CD4-positive, alpha-beta T cell (primary cell): ENCODE results near the gene SPCS3. TPM values are rescaled to one million over a fixed set of nuclear protein-coding genes. Genes with fewer than 3 reads are reported as not detected.

Experiments used
- ATAC-seq: fragments of 200-7000 bp; cut with Tn5 transposase; one replicate; pipeline ENCODE4 v1.10.0; 2022; ENCODE audit warnings: mild to moderate bottlenecking; ENCODE audit not compliant: poor library complexity
- CTCF ChIA-PET: fragments of 350-600 bp; sonication (Branson Sonifier 250); formaldehyde crosslinking; loops from one replicate; lab custom pipeline; 2021; ENCODE audit warnings: antibody characterized with exemption, inconsistent platforms; lab: Charles Lee
- POLR2A ChIA-PET: fragments of 350-600 bp; sonication (Branson Sonifier 250); formaldehyde crosslinking; loops from one replicate; lab custom pipeline; 2021; ENCODE audit warnings: antibody characterized with exemption, inconsistent platforms; lab: Charles Lee
- DNase-seq, 14 experiments: peaks; one replicate each; pipeline ENCODE4 v3.0.0-alpha.2; 2013 to 2020; ENCODE audit warnings: mixed read lengths in 2 of 14
- H3K27ac ChIP-seq, 2 donors: one replicate each; pipeline versions ENCODE4 v1.5.1 to v1.7.0; 2013; ENCODE audit warnings: low read length in 2 of 2, low read depth in 1 of 2, mild to moderate bottlenecking in 1 of 2
- H3K27me3 ChIP-seq, 2 experiments: 1 replicate in 1 of 2; 2 replicates in 1 of 2; pipeline versions ENCODE4 v1.6.1 to v1.7.0; 2013; ENCODE audit warnings: low read length in 2 of 2, control low read depth in 1 of 2, mild to moderate bottlenecking in 1 of 2, moderate library complexity in 1 of 2; ENCODE audit not compliant: insufficient read depth in 2 of 2, control insufficient read depth in 1 of 2
- H3K36me3 ChIP-seq: one replicate; pipeline ENCODE4 v1.6.1; 2013; ENCODE audit warnings: low read length, control low read depth; ENCODE audit not compliant: insufficient read depth
- H3K4me1 ChIP-seq: one replicate; pipeline ENCODE4 v1.6.1; 2013; ENCODE audit warnings: low read length, control low read depth; ENCODE audit not compliant: insufficient read depth
- H3K4me3 ChIP-seq: one replicate; pipeline ENCODE4 v1.5.1; 2013; ENCODE audit warnings: mild to moderate bottlenecking, low read length, moderate library complexity
- H3K9me3 ChIP-seq, 2 experiments: 1 replicate in 1 of 2; 2 replicates in 1 of 2; pipeline versions ENCODE4 v1.6.1 to v1.7.0; 2013; ENCODE audit warnings: low read length in 2 of 2, mild to moderate bottlenecking in 2 of 2, control low read depth in 1 of 2, moderate library complexity in 1 of 2; ENCODE audit not compliant: control insufficient read depth in 1 of 2, insufficient read depth in 1 of 2
- H3K27ac Mint-ChIP-seq: one replicate; pipeline ENCODE4 v1.8.0; 2020; ENCODE audit warnings: mixed read lengths
- H3K27me3 Mint-ChIP-seq: one replicate; pipeline ENCODE4 v1.8.0; 2021; ENCODE audit warnings: mixed read lengths
- H3K36me3 Mint-ChIP-seq: one replicate; pipeline ENCODE4 v1.8.0; 2021; ENCODE audit warnings: low read depth, mixed read lengths
- H3K4me1 Mint-ChIP-seq: one replicate; pipeline ENCODE4 v1.8.0; 2021; ENCODE audit warnings: low read depth, mixed read lengths
- H3K4me3 Mint-ChIP-seq: one replicate; pipeline ENCODE4 v1.8.0; 2020; ENCODE audit warnings: mild to moderate bottlenecking, mixed read lengths
- H3K9me3 Mint-ChIP-seq: one replicate; pipeline ENCODE4 v1.8.0; 2020; ENCODE audit warnings: mixed read lengths
- intact Hi-C, 2 experiments: fragments of 100-400 bp; cut with DNase I in 1 of 2; cut with micrococcal nuclease in 1 of 2; formaldehyde crosslinking; loops; one replicate each; pipeline versions ENCODE4 v1.15.1 to v1.9.0; 2023 to 2025; cut with DNase I, micrococcal nuclease
- total RNA-seq, 174 experiments: library from RNA in 2 of 174; stranded (reverse) in 2 of 174; gene quantifications; one replicate each; pipeline ENCODE4 v1.2.3 and lab custom pipeline; 2021 to 2026
- TF ChIP-seq, protein P1 (sequence below): fragments of 200-600 bp; IDR thresholded peaks from one replicate; pipeline ENCODE4 v1.8.0; 2022; ENCODE audit warnings: antibody characterized with exemption, mild to moderate bottlenecking

The SPCS3 gene
- total RNA-seq, 2 experiments from 2014 or later = 149 TPM

GRCh38 chr4:176367771-176368465 is 48.2 kb downstream of the SPCS3 start:
- Mint-ChIP-seq H3K36me3 (peaks cover 9% of the 10 kb centered on the region), H3K27ac (no peak overlapping the region), H3K27me3 (peaks cover 11% of the 10 kb centered on the region), H3K4me1 (no peaks in the 10 kb centered on the region), H3K9me3 (peaks cover 16% of the 10 kb centered on the region), H3K4me3 (no peak overlapping the region)
- no peak overlapping the region for H3K4me3 ChIP-seq
- H3K9me3 ChIP-seq = peaks cover 13 to 14% of the 10 kb centered on the region in 2 experiments
- H3K4me1 ChIP-seq = no peaks in the 10 kb centered on the region
- DNase-seq = no peak
- ChIA-PET POLR2A (no interaction called here), CTCF (no interaction called here)
- intact Hi-C loops = no loop called here
- no peak for ATAC-seq
- no peak overlapping the region for H3K27ac ChIP-seq
- TF ChIP-seq, protein P1, sequence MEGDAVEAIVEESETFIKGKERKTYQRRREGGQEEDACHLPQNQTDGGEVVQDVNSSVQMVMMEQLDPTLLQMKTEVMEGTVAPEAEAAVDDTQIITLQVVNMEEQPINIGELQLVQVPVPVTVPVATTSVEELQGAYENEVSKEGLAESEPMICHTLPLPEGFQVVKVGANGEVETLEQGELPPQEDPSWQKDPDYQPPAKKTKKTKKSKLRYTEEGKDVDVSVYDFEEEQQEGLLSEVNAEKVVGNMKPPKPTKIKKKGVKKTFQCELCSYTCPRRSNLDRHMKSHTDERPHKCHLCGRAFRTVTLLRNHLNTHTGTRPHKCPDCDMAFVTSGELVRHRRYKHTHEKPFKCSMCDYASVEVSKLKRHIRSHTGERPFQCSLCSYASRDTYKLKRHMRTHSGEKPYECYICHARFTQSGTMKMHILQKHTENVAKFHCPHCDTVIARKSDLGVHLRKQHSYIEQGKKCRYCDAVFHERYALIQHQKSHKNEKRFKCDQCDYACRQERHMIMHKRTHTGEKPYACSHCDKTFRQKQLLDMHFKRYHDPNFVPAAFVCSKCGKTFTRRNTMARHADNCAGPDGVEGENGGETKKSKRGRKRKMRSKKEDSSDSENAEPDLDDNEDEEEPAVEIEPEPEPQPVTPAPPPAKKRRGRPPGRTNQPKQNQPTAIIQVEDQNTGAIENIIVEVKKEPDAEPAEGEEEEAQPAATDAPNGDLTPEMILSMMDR = no peak
- no peaks in the 10 kb centered on the region for H3K27me3 ChIP-seq
- no peaks in the 10 kb centered on the region for H3K36me3 ChIP-seq

DNA sequence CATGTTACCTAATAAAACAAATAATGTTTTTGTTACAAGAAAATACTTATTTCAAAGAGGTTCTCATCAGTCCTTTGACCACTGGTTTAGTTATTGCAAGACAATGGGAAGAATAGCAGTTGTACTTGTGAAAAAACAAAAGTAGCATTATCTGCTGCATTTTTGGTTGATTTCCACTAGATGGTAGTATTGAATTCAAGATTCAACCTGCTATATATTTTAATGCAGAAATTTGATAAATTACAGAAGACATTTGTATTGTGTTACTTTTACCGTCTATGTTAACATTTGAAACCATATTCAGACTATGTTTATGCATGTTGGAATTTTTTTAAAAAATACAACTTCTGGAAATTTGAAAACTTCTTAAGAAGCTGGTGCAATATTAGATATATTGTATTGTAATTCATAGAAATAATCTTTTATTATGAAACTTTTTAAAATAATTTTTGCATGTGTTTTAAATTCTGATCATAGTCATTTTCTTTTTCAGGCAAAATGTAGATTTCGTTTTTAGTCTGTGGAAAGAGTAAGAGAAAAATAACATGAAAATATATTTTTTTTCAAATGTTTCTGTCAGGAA is 56.4 kb downstream of the SPCS3 start:
- H3K4me3 Mint-ChIP-seq = no peak overlapping the region
- Histone ChIP-seq H3K9me3 (no peaks in the 10 kb centered on the region), H3K4me1 (no peaks in the 10 kb centered on the region), H3K27ac (no peak overlapping the region), H3K4me3 (no peak overlapping the region), H3K36me3 (no peaks in the 10 kb centered on the region), H3K27me3 (no peaks in the 10 kb centered on the region)
- intact Hi-C loops = loop anchor here (5.0 to 10.0 kb wide), 3 partner anchors 669 to 966 kb away; no protein-coding TSS in a partner anchor
- no peaks in the 10 kb centered on the region for H3K4me1 Mint-ChIP-seq
- ChIA-PET POLR2A (no interaction called here), CTCF (no interaction called here)
- H3K27me3 Mint-ChIP-seq = no peaks in the 10 kb centered on the region
- H3K36me3 Mint-ChIP-seq = no peaks in the 10 kb centered on the region
- H3K9me3 Mint-ChIP-seq = no peaks in the 10 kb centered on the region
- ATAC-seq (no peak), DNase-seq (no peak)
- TF ChIP-seq, protein P1 = peak; percentile 56
- no peak overlapping the region for H3K27ac Mint-ChIP-seq

- DNase-seq = peak in 1 of 14 experiments; percentile 3
- ChIA-PET POLR2A (no interaction called here), CTCF (no interaction called here)
- no peaks in the 10 kb centered on the region for H3K4me1 ChIP-seq
- intact Hi-C loops = loop anchor here (5.0 to 10.0 kb wide), 3 partner anchors 667 to 965 kb away; no protein-coding TSS in a partner anchor
- H3K4me1 Mint-ChIP-seq = no peaks in the 10 kb centered on the region
- TF ChIP-seq, protein P1 = no peak
- H3K36me3 Mint-ChIP-seq = no peaks in the 10 kb centered on the region
- H3K36me3 ChIP-seq = no peaks in the 10 kb centered on the region
- no peak overlapping the region for H3K27ac ChIP-seq
- no peak overlapping the region for H3K27ac Mint-ChIP-seq
- H3K9me3 Mint-ChIP-seq = no peaks in the 10 kb centered on the region
- no peaks in the 10 kb centered on the region for H3K9me3 ChIP-seq
- no peak overlapping the region for H3K4me3 ChIP-seq
- no peak overlapping the region for H3K4me3 Mint-ChIP-seq
- no peaks in the 10 kb centered on the region for H3K27me3 ChIP-seq
- H3K27me3 Mint-ChIP-seq = no peaks in the 10 kb centered on the region
- ATAC-seq = no peak
These were observed 58.0 kb downstream of the SPCS3 start for GRCh38 chr4:176377780-176378179.
